Upper lobe of right lung (tissue), 1 donor: Measurements from ENCODE around the gene NELFCD. TPM values are rescaled to one million over a fixed set of nuclear protein-coding genes. Genes with fewer than 3 reads are reported as not detected.

Experiments used
- ATAC-seq: fragments of 200-7000 bp; cut with Tn5 transposase; one replicate; pipeline ENCODE4 v1.9.1; 2020; ENCODE audit warnings: mild to moderate bottlenecking, moderate library complexity
- DNase-seq: peaks from one replicate; pipeline ENCODE4 v3.0.0-alpha.2; 2020
- H3K27ac ChIP-seq: fragments of 200-600 bp; one replicate; pipeline ENCODE4 v1.8.0; 2022
- H3K27me3 ChIP-seq: fragments of 200-600 bp; one replicate; pipeline ENCODE4 v1.8.0; 2022; ENCODE audit warnings: mild to moderate bottlenecking
- H3K36me3 ChIP-seq: fragments of 200-600 bp; one replicate; pipeline ENCODE4 v1.8.0; 2022
- H3K4me1 ChIP-seq: fragments of 200-600 bp; one replicate; pipeline ENCODE4 v1.8.0; 2022
- H3K4me3 ChIP-seq: fragments of 200-600 bp; one replicate; pipeline ENCODE4 v1.8.0; 2022; ENCODE audit warnings: mild to moderate bottlenecking
- H3K9me3 ChIP-seq: fragments of 200-600 bp; one replicate; pipeline ENCODE4 v1.8.0; 2022
- intact Hi-C: fragments of 100-400 bp; cut with DNase I; formaldehyde crosslinking; loops from one replicate; pipeline ENCODE4 v1.11.0; 2022
- long read RNA-seq: library from polyadenylated mRNA; unstranded; transcript quantifications from one replicate; pipeline ENCODE4 v2.0.0, GENCODE V29; 2021
- total RNA-seq: library from RNA; stranded (reverse); fragmentation: NEBNext Ultra II Directional; extraction: Animal tissue kit (Norgen Biotek cat#: 25700); gene quantifications from one replicate; pipeline ENCODE4 v1.2.1, GENCODE V29; 2021
- TF ChIP-seq, protein P1 (sequence below): fragments of 200-600 bp; IDR thresholded peaks from one replicate; pipeline ENCODE4 v1.8.0; 2022; ENCODE audit warnings: antibody characterized with exemption
- donor health status: DM: no; HTN: yes; CAD: no; lungs with severe emphysema.

The NELFCD gene
- total RNA-seq: 51.2 TPM
- long read RNA-seq, transcript NELFCD-213 (15 exons, 2,305 nt): major isoform, 55 of 93 reads
- long read RNA-seq, partial matches to known transcripts: 8 of 93 reads
- long read RNA-seq, other reads (novel, unspliced or antisense): 29 of 93 reads

GRCh38 chr20:58980711-58981627 lies at the start of gene NELFCD:
NELFCD (plus strand) TSS chr20:58981256; CDS start chr20:58981310, 54 bp downstream.
- peak within 1 kb of the TSS; percentile 78 for H3K27ac ChIP-seq
- H3K36me3 ChIP-seq: peaks cover 2% of the 10 kb centered on the region
- H3K4me1 ChIP-seq: peaks cover 24% of the 10 kb centered on the region
- no peaks in the 10 kb centered on the region for H3K27me3 ChIP-seq
- peak within 1 kb of the TSS; percentile 63 for H3K4me3 ChIP-seq
- ATAC-seq: peak; percentile 98
- H3K9me3 ChIP-seq: peaks cover under 1% of the 10 kb centered on the region
- intact Hi-C loops: no loop called here
- peak; percentile 95 for DNase-seq
- TF ChIP-seq, protein P1, sequence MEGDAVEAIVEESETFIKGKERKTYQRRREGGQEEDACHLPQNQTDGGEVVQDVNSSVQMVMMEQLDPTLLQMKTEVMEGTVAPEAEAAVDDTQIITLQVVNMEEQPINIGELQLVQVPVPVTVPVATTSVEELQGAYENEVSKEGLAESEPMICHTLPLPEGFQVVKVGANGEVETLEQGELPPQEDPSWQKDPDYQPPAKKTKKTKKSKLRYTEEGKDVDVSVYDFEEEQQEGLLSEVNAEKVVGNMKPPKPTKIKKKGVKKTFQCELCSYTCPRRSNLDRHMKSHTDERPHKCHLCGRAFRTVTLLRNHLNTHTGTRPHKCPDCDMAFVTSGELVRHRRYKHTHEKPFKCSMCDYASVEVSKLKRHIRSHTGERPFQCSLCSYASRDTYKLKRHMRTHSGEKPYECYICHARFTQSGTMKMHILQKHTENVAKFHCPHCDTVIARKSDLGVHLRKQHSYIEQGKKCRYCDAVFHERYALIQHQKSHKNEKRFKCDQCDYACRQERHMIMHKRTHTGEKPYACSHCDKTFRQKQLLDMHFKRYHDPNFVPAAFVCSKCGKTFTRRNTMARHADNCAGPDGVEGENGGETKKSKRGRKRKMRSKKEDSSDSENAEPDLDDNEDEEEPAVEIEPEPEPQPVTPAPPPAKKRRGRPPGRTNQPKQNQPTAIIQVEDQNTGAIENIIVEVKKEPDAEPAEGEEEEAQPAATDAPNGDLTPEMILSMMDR: no peak

DNA sequence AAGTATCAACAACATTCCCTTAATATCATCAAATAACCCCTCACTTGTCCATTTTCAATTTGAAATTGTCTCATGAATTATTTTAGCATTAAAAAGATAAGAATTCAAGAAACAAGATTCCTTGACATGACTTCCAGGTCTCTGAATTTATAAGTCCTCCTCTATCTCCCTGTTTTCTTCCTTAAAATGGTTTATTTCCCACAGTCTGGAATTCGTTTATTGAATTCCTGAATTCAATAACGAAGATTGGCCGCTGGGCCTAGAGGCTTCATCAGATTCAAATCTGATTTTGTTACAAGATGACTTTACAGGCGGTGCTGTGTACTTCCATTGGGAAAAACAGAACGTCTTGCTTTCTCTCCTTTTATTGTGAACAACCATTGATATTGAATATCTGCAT lies 48.9 kb upstream of the NELFCD start:
- Histone ChIP-seq H3K27ac (no peak overlapping the region), H3K4me1 (no peaks in the 10 kb centered on the region), H3K36me3 (no peaks in the 10 kb centered on the region), H3K4me3 (no peak overlapping the region), H3K9me3 (no peaks in the 10 kb centered on the region), H3K27me3 (no peaks in the 10 kb centered on the region)
- TF ChIP-seq, protein P1: no peak
- intact Hi-C loops: no loop called here
- DNase-seq: no peak
- no peak for ATAC-seq

DNA sequence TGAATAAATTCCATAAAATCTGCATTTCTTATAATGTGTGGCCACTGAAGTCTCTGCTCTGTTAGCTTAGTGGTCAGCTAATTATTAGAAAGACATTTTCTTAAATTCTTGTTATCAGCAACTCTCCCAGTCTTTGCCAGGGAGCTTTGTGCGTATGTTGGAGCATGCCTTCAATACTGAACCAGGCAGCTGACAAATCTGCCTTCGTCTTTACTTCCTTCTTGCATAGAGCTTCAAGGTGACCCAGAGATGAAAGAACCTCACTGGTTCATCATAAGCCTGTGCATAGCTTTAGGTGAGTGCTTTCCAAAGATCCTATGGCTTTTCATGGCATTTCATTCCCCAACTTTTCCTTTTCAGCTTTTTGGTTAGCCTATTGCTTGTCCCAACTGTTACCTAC lies 43.0 kb upstream of the NELFCD start:
- Histone ChIP-seq H3K9me3 (no peaks in the 10 kb centered on the region), H3K27ac (no peak overlapping the region), H3K36me3 (no peaks in the 10 kb centered on the region), H3K4me3 (no peak overlapping the region), H3K4me1 (peaks cover 3% of the 10 kb centered on the region), H3K27me3 (no peaks in the 10 kb centered on the region)
- DNase-seq (no peak), ATAC-seq (no peak)
- intact Hi-C loops: no loop called here
- TF ChIP-seq, protein P1: no peak

DNA sequence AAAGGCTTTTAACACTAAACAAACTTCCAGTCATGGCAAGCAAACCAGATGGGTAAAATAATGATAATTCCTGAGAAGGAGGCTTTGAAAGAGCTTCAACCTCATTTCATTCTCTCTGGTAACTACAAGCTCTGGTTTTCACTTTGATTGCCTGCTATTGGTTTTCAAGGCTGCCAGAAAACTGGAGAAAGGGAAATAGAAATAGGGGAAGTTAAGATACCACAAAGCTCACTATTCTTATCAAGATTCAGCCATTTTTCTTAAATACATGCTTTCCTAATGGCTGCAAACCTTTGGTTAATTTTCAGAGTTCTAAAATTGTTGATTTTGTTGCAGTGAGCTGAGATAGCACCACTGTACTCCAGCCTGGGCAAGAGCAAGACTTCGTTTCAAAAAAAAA lies 42.5 kb upstream of the NELFCD start:
- TF ChIP-seq, protein P1: no peak
- intact Hi-C loops: no loop called here
- Histone ChIP-seq H3K36me3 (no peaks in the 10 kb centered on the region), H3K4me1 (peaks cover 3% of the 10 kb centered on the region), H3K4me3 (no peak overlapping the region), H3K27ac (no peak overlapping the region), H3K27me3 (no peaks in the 10 kb centered on the region), H3K9me3 (no peaks in the 10 kb centered on the region)
- ATAC-seq (no peak), DNase-seq (no peak)

- H3K4me1 ChIP-seq: peaks cover 3% of the 10 kb centered on the region
- no peak overlapping the region for H3K4me3 ChIP-seq
- H3K27me3 ChIP-seq: no peaks in the 10 kb centered on the region
- TF ChIP-seq, protein P1: no peak
- no peak overlapping the region for H3K27ac ChIP-seq
- intact Hi-C loops: no loop called here
- no peak for DNase-seq
- no peak for ATAC-seq
- H3K9me3 ChIP-seq: no peaks in the 10 kb centered on the region
- H3K36me3 ChIP-seq: no peaks in the 10 kb centered on the region
Measured at GRCh38 chr20:58941471-58941870, 39.6 kb upstream of the NELFCD start.
